Parathyroid adenoma (tissue), 2 donors: ENCODE results near the gene SGSM2.

Experiments used
- H2AFZ ChIP-seq: fragments of 300-600 bp; sonication (generic); one replicate; pipeline ENCODE4 v1.7.0; 2017; ENCODE audit warnings: antibody characterized with exemption, mild to moderate bottlenecking
- H3K27ac ChIP-seq: fragments of 300-600 bp; sonication (generic); one replicate; pipeline ENCODE4 v1.7.0; 2017
- H3K27me3 ChIP-seq: fragments of 300-600 bp; sonication (generic); one replicate; pipeline ENCODE4 v1.7.0; 2017; ENCODE audit warnings: low read length; ENCODE audit not compliant: control insufficient read depth, insufficient read depth
- H3K36me3 ChIP-seq: fragments of 300-600 bp; sonication (generic); one replicate; pipeline ENCODE4 v1.7.0; 2017; ENCODE audit warnings: low read length; ENCODE audit not compliant: control insufficient read depth, insufficient read depth
- H3K4me1 ChIP-seq: fragments of 300-600 bp; sonication (generic); one replicate; pipeline ENCODE4 v1.7.0; 2017; ENCODE audit warnings: control low read depth
- H3K4me2 ChIP-seq: fragments of 300-600 bp; sonication (generic); one replicate; pipeline ENCODE4 v1.7.0; 2017; ENCODE audit warnings: low read length
- H3K4me3 ChIP-seq: fragments of 300-600 bp; sonication (generic); one replicate; pipeline ENCODE4 v1.7.0; 2017; ENCODE audit warnings: low read depth, low read length
- H3K79me2 ChIP-seq: fragments of 300-600 bp; sonication (generic); one replicate; pipeline ENCODE4 v1.7.0; 2017; ENCODE audit warnings: control low read depth
- H3K9ac ChIP-seq: fragments of 300-600 bp; sonication (generic); one replicate; pipeline ENCODE4 v1.7.0; 2017; ENCODE audit warnings: mild to moderate bottlenecking
- H3K9me3 ChIP-seq: fragments of 300-600 bp; sonication (generic); one replicate; pipeline ENCODE4 v1.7.0; 2017; ENCODE audit warnings: low read length; ENCODE audit not compliant: control insufficient read depth
- CTCF ChIP-seq: fragments of 300-600 bp; sonication (generic); IDR thresholded peaks from one replicate; pipeline ENCODE4 v1.7.0; 2017; ENCODE audit warnings: antibody characterized with exemption, mild to moderate bottlenecking
- donor health status: primary hyperparathyroidism.

SGSM2 gene

GRCh38 chr17:2402544-2402943 is 65.2 kb downstream of the SGSM2 start:
- Histone ChIP-seq H3K4me3 (peak overlapping the region; percentile 53), H2AFZ (peak overlapping the region; percentile 54), H3K79me2 (peaks cover 3% of the 10 kb centered on the region), H3K4me1 (peaks cover 9% of the 10 kb centered on the region), H3K4me2 (peak overlapping the region; percentile 77), H3K9me3 (no peaks in the 10 kb centered on the region), H3K9ac (no peak overlapping the region), H3K27ac (peak overlapping the region; percentile 36), H3K27me3 (no peaks in the 10 kb centered on the region), H3K36me3 (no peaks in the 10 kb centered on the region)
- no peak for TF ChIP-seq CTCF

- no peak overlapping the region for H2AFZ ChIP-seq
- H3K27ac ChIP-seq = no peak overlapping the region
- H3K9ac ChIP-seq = no peak overlapping the region
- H3K4me2 ChIP-seq = no peak overlapping the region
- TF ChIP-seq CTCF = no peak
- no peaks in the 10 kb centered on the region for H3K27me3 ChIP-seq
- H3K9me3 ChIP-seq = no peaks in the 10 kb centered on the region
- no peak overlapping the region for H3K4me3 ChIP-seq
- H3K36me3 ChIP-seq = no peaks in the 10 kb centered on the region
- H3K4me1 ChIP-seq = peaks cover 4% of the 10 kb centered on the region
- H3K79me2 ChIP-seq = peaks cover 3% of the 10 kb centered on the region
Observed at GRCh38 chr17:2403044-2403443, 65.7 kb downstream of the SGSM2 start.

- no peak for TF ChIP-seq CTCF
- Histone ChIP-seq H3K4me3 (no peak overlapping the region), H3K9me3 (no peaks in the 10 kb centered on the region), H3K27me3 (no peaks in the 10 kb centered on the region), H3K4me2 (no peak overlapping the region), H3K4me1 (no peaks in the 10 kb centered on the region), H3K27ac (no peak overlapping the region), H3K79me2 (no peaks in the 10 kb centered on the region), H3K36me3 (no peaks in the 10 kb centered on the region), H2AFZ (no peak overlapping the region), H3K9ac (no peak overlapping the region)
Observed at GRCh38 chr17:2405247-2405926, 68.1 kb downstream of the SGSM2 start.

- no peak for TF ChIP-seq CTCF
- H3K4me1 ChIP-seq = no peaks in the 10 kb centered on the region
- no peak overlapping the region for H3K9ac ChIP-seq
- no peaks in the 10 kb centered on the region for H3K36me3 ChIP-seq
- no peak overlapping the region for H3K4me3 ChIP-seq
- no peaks in the 10 kb centered on the region for H3K9me3 ChIP-seq
- H3K27ac ChIP-seq = peak overlapping the region; percentile 42
- no peaks in the 10 kb centered on the region for H3K79me2 ChIP-seq
- H3K4me2 ChIP-seq = no peak overlapping the region
- H2AFZ ChIP-seq = no peak overlapping the region
- H3K27me3 ChIP-seq = no peaks in the 10 kb centered on the region
Observed at GRCh38 chr17:2406271-2406902, 69.1 kb downstream of the SGSM2 start.
